NCI-H2196 (cell line): Measurements from ENCODE around the gene PEX3.

Source experiments
- DNase-seq: peaks from one replicate; lab custom pipeline; 2025; ENCODE audit not compliant: unreplicated experiment; lab: John Stamatoyannopoulos, UW

PEX3 gene

GRCh38 chr6:143450453-143451371, at the start of gene PEX3, which contains the start of gene ADAT2:
PEX3 (plus strand) TSS chr6:143450805; CDS start chr6:143451043, 238 bp downstream.
ADAT2 (minus strand) TSS chr6:143450695; CDS start chr6:143450658, 37 bp downstream.
- DNase-seq = peak; percentile 88

GRCh38 chr6:143401068-143401446, 49.5 kb upstream of the PEX3 start:
- no peak for DNase-seq

- DNase-seq = no peak
Measured at GRCh38 chr6:143401636-143402370, 48.8 kb upstream of the PEX3 start.

- no peak for DNase-seq
Measured at GRCh38 chr6:143402721-143403336, 47.8 kb upstream of the PEX3 start.

GRCh38 chr6:143405373-143406154, 45.0 kb upstream of the PEX3 start:
- DNase-seq = no peak

- DNase-seq = no peak
Measured at GRCh38 chr6:143406673-143407072, 43.9 kb upstream of the PEX3 start.

GRCh38 chr6:143408151-143408786, 42.3 kb upstream of the PEX3 start:
- DNase-seq = no peak

GRCh38 chr6:143408787-143409162, 41.8 kb upstream of the PEX3 start:
- DNase-seq = no peak

- no peak for DNase-seq
Measured at GRCh38 chr6:143410859-143411270, 39.7 kb upstream of the PEX3 start.

- no peak for DNase-seq
Measured at GRCh38 chr6:143414769-143415168, 35.8 kb upstream of the PEX3 start.

- DNase-seq = no peak
Measured at GRCh38 chr6:143419526-143419925, 31.1 kb upstream of the PEX3 start.

- no peak for DNase-seq
Measured at GRCh38 chr6:143426026-143426425, 24.6 kb upstream of the PEX3 start.

GRCh38 chr6:143427109-143427817, 23.3 kb upstream of the PEX3 start:
- peak; percentile 83 for DNase-seq

- DNase-seq = no peak
Measured at GRCh38 chr6:143429970-143430369, 20.6 kb upstream of the PEX3 start.

GRCh38 chr6:143431226-143431625, 19.4 kb upstream of the PEX3 start:
- no peak for DNase-seq

- DNase-seq = no peak
Measured at GRCh38 chr6:143432588-143432987, 18.0 kb upstream of the PEX3 start.

- DNase-seq = no peak
Measured at GRCh38 chr6:143441010-143441409, 9.6 kb upstream of the PEX3 start.

- no peak for DNase-seq
Measured at GRCh38 chr6:143441680-143442545, 8.7 kb upstream of the PEX3 start.

- no peak for DNase-seq
Measured at GRCh38 chr6:143443096-143443495, 7.5 kb upstream of the PEX3 start.
